ENCODE results near the gene PAX2. TPM values are rescaled to one million over a fixed set of nuclear protein-coding genes. Genes with fewer than 3 reads are reported as not detected.

Gene PAX2
- total and polyA plus RNA-seq, 4 donors, result not detected

- Histone ChIP-seq H3K36me3 (ENCODE audit: control insufficient read depth in 4 of 4, insufficient read depth in 3 of 4, low read depth in 1 of 4, low read length in 3 of 4) (no peaks in the 10 kb centered on the region), H3K4me3 (ENCODE audit: low read depth in 1 of 3, low read length in 3 of 3) (no peak overlapping the region), H3K27ac (ENCODE audit: low read depth in 1 of 2, low read length in 2 of 2) (no peak overlapping the region), H3K9ac (ENCODE audit: low read depth in 1 of 2, low read length in 2 of 2) (no peak overlapping the region), H3K27me3 (ENCODE audit: control insufficient read depth in 4 of 4, insufficient read depth in 4 of 4, low read length in 3 of 4) (peaks cover 0 to 16% (median 0%) of the 10 kb centered on the region in 4 donors), H3K4me1 (ENCODE audit: control insufficient read depth in 4 of 4, insufficient read depth in 4 of 4, low read length in 3 of 4) (no peaks in the 10 kb centered on the region), H3K9me3 (ENCODE audit: control insufficient read depth in 4 of 4, low read length in 3 of 4) (peaks cover 0 to 4% (median 3%) of the 10 kb centered on the region in 4 donors)
- DNase-seq (ENCODE audit: low spot score), result no peak
- 68% methylated on average over 21 of the region's 21 CpGs for WGBS
- no peak for TF ChIP-seq TAF1 (conservative IDR thresholded peaks at IDR 0.05)
- no peak for TF ChIP-seq GABPA (IDR thresholded peaks at IDR 0.05 in 1 of 2, conservative IDR thresholded peaks at IDR 0.05 in 1 of 2)
- no peak for TF ChIP-seq MAX (IDR thresholded peaks at IDR 0.05)
- no peak for TF ChIP-seq SP1 (IDR thresholded peaks at IDR 0.05)
- TF ChIP-seq HNF4G (IDR thresholded peaks at IDR 0.05), result no peak
- no peak for TF ChIP-seq EGR1 (IDR thresholded peaks at IDR 0.05; ENCODE audit: low read depth in 2 of 2)
- TF ChIP-seq REST (IDR thresholded peaks at IDR 0.05), result no peak
- TF ChIP-seq HNF4A (conservative IDR thresholded peaks at IDR 0.05), result no peak
Measured at GRCh38 chr10:100858747-100859483, 113.5 kb downstream of the PAX2 start.

- Histone ChIP-seq H3K4me3 (ENCODE audit: low read depth in 1 of 3, low read length in 3 of 3) (no peak overlapping the region), H3K27me3 (ENCODE audit: control insufficient read depth in 4 of 4, insufficient read depth in 4 of 4, low read length in 3 of 4) (peaks cover 0 to 16% (median 0%) of the 10 kb centered on the region in 4 donors), H3K4me1 (ENCODE audit: control insufficient read depth in 4 of 4, insufficient read depth in 4 of 4, low read length in 3 of 4) (no peaks in the 10 kb centered on the region), H3K9me3 (ENCODE audit: control insufficient read depth in 4 of 4, low read length in 3 of 4) (peaks cover 0 to 4% (median 3%) of the 10 kb centered on the region in 4 donors), H3K9ac (ENCODE audit: low read depth in 1 of 2, low read length in 2 of 2) (no peak overlapping the region), H3K36me3 (ENCODE audit: control insufficient read depth in 4 of 4, insufficient read depth in 3 of 4, low read depth in 1 of 4, low read length in 3 of 4) (no peaks in the 10 kb centered on the region), H3K27ac (ENCODE audit: low read depth in 1 of 2, low read length in 2 of 2) (no peak overlapping the region)
- TF ChIP-seq GABPA (IDR thresholded peaks at IDR 0.05 in 1 of 2, conservative IDR thresholded peaks at IDR 0.05 in 1 of 2), result no peak
- no peak for TF ChIP-seq REST (IDR thresholded peaks at IDR 0.05)
- no peak for TF ChIP-seq FOXA2 (IDR thresholded peaks at IDR 0.05)
- TF ChIP-seq EGR1 (IDR thresholded peaks at IDR 0.05; ENCODE audit: low read depth in 2 of 2), result no peak
- TF ChIP-seq HNF4G (IDR thresholded peaks at IDR 0.05), result no peak
- TF ChIP-seq TAF1 (conservative IDR thresholded peaks at IDR 0.05), result no peak
- no peak for TF ChIP-seq HNF4A (conservative IDR thresholded peaks at IDR 0.05)
- TF ChIP-seq RXRA (IDR thresholded peaks at IDR 0.05), result no peak
- no peak for TF ChIP-seq CTCF (IDR thresholded peaks at IDR 0.05; ENCODE audit: low read depth, low read length, missing input control)
- no peak for TF ChIP-seq JUND (IDR thresholded peaks at IDR 0.05)
- 75% methylated on average over 6 of the region's 6 CpGs for WGBS
- no peak for DNase-seq (ENCODE audit: low spot score)
Measured at GRCh38 chr10:100859484-100859763, 114.0 kb downstream of the PAX2 start.

Data from liver (tissue), 9 donors.